HCT116 (cell line): ENCODE measurements around the gene CERS6.

ENCODE experiments used
- CTCF ChIP-seq, 3 experiments: fragments of 200-600 bp in 1 of 3; sonication (generic) in 1 of 3; IDR thresholded peaks in 2 of 3; conservative IDR thresholded peaks in 1 of 3; 2 replicates each; pipeline ENCODE4 v1.5.1; 2012 to 2017; ENCODE audit warnings: low read depth in 2 of 3, low read length in 2 of 3, antibody characterized with exemption in 1 of 3, borderline replicate concordance in 1 of 3, control low read depth in 1 of 3, mild to moderate bottlenecking in 1 of 3, mixed read lengths in 1 of 3, mixed run types in 1 of 3, moderate library complexity in 1 of 3; ENCODE audit not compliant: insufficient read depth in 1 of 3
- RAD21 ChIP-seq: IDR thresholded peaks from 2 replicates; pipeline ENCODE4 v1.6.1; 2012; ENCODE audit warnings: low read depth, mild to moderate bottlenecking
- TF ChIP-seq, protein P1 (sequence below): IDR thresholded peaks from 2 replicates; pipeline ENCODE4 v1.6.1; 2012; ENCODE audit warnings: low read depth

DNA sequence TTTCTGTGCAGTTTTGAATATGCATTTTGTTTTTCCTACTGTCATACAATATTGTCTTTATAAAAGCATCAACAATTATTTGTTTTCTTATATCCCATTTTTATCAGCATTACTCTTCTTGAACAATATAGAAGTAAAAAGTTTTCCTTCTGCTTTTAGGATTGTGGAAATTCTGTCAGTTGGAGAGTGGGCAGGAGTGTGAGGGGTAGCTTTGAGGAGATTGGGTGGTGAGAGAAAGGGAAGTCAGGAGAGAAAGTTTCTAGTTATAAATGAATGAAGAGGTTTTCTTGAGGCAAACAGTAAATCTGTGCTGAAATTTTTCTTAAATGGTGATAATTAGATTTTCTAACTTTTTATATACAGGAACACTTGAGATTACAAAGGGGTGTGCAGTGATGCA is 194.7 kb downstream of the CERS6 start:
- no peak for TF ChIP-seq CTCF (IDR thresholded peaks at IDR 0.05 in 2 of 3, conservative IDR thresholded peaks at IDR 0.05 in 1 of 3; ENCODE audit: borderline replicate concordance in 1 of 3, insufficient read depth in 1 of 3, low read depth in 2 of 3, low read length in 2 of 3)
- TF ChIP-seq, protein P1, sequence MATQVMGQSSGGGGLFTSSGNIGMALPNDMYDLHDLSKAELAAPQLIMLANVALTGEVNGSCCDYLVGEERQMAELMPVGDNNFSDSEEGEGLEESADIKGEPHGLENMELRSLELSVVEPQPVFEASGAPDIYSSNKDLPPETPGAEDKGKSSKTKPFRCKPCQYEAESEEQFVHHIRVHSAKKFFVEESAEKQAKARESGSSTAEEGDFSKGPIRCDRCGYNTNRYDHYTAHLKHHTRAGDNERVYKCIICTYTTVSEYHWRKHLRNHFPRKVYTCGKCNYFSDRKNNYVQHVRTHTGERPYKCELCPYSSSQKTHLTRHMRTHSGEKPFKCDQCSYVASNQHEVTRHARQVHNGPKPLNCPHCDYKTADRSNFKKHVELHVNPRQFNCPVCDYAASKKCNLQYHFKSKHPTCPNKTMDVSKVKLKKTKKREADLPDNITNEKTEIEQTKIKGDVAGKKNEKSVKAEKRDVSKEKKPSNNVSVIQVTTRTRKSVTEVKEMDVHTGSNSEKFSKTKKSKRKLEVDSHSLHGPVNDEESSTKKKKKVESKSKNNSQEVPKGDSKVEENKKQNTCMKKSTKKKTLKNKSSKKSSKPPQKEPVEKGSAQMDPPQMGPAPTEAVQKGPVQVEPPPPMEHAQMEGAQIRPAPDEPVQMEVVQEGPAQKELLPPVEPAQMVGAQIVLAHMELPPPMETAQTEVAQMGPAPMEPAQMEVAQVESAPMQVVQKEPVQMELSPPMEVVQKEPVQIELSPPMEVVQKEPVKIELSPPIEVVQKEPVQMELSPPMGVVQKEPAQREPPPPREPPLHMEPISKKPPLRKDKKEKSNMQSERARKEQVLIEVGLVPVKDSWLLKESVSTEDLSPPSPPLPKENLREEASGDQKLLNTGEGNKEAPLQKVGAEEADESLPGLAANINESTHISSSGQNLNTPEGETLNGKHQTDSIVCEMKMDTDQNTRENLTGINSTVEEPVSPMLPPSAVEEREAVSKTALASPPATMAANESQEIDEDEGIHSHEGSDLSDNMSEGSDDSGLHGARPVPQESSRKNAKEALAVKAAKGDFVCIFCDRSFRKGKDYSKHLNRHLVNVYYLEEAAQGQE = no peak
- no peak for TF ChIP-seq RAD21
